H9 (cell line): ENCODE measurements around the gene ABLIM3. TPM values are rescaled to one million over a fixed set of nuclear protein-coding genes. Genes with fewer than 3 reads are reported as not detected.

Experiments
- DNase-seq: peaks from one replicate; pipeline ENCODE4 v3.0.0-alpha.2; 2017
- H2AFZ ChIP-seq: one replicate; pipeline ENCODE4 v1.6.1; 2013; ENCODE audit warnings: mild to moderate bottlenecking, low read length, control low read depth, moderate library complexity
- H2AK5ac ChIP-seq: 2 replicates; pipeline ENCODE4 v1.6.1; 2013; ENCODE audit warnings: low read length, control low read depth, mixed read lengths; ENCODE audit not compliant: insufficient read length
- H2BK120ac ChIP-seq: one replicate; pipeline ENCODE4 v1.6.1; 2013; ENCODE audit warnings: low read depth, mild to moderate bottlenecking, low read length, control low read depth, inconsistent platforms; ENCODE audit not compliant: poor library complexity, severe bottlenecking
- H2BK12ac ChIP-seq: 2 replicates; pipeline ENCODE4 v1.6.1; 2013; ENCODE audit warnings: low read length, control low read depth, mixed read lengths, low read depth; ENCODE audit not compliant: insufficient read length
- H2BK15ac ChIP-seq: 2 replicates; pipeline ENCODE4 v1.6.1; 2013; ENCODE audit warnings: low read depth, low read length, control low read depth
- H2BK20ac ChIP-seq: one replicate; pipeline ENCODE4 v1.6.1; 2013; ENCODE audit warnings: low read depth, mild to moderate bottlenecking, low read length, control low read depth, inconsistent platforms; ENCODE audit not compliant: poor library complexity, severe bottlenecking
- H2BK5ac ChIP-seq: 2 replicates; pipeline ENCODE4 v1.6.1; 2013; ENCODE audit warnings: low read length, control low read depth, mixed read lengths; ENCODE audit not compliant: insufficient read length
- H3K14ac ChIP-seq: 2 replicates; pipeline ENCODE4 v1.6.1; 2013; ENCODE audit warnings: low read length, control low read depth; ENCODE audit not compliant: insufficient read depth
- H3K18ac ChIP-seq: 2 replicates; pipeline ENCODE4 v1.6.1; 2013; ENCODE audit warnings: low read depth, mild to moderate bottlenecking, mixed read lengths, low read length, control low read depth; ENCODE audit not compliant: insufficient read length
- H3K23ac ChIP-seq: 2 replicates; pipeline ENCODE4 v1.6.1; 2013; ENCODE audit warnings: low read length, control low read depth, mixed read lengths, low read depth; ENCODE audit not compliant: insufficient read length
- H3K23me2 ChIP-seq: 2 replicates; pipeline ENCODE4 v1.6.1; 2013; ENCODE audit warnings: low read depth, mild to moderate bottlenecking, mixed read lengths, low read length, control low read depth; ENCODE audit not compliant: insufficient read length, poor library complexity, severe bottlenecking
- H3K27ac ChIP-seq: 2 replicates; pipeline ENCODE4 v1.5.1; 2013; ENCODE audit warnings: low read length, control low read depth, mixed read lengths, low read depth; ENCODE audit not compliant: insufficient read length
- H3K27me3 ChIP-seq: 2 replicates; pipeline ENCODE4 v1.6.1; 2013; ENCODE audit warnings: low read length, control low read depth, inconsistent platforms; ENCODE audit not compliant: insufficient read depth
- H3K4ac ChIP-seq: 2 replicates; pipeline ENCODE4 v1.6.1; 2013; ENCODE audit warnings: low read depth, mild to moderate bottlenecking, control low read depth, inconsistent platforms, low read length, moderate library complexity
- H3K4me1 ChIP-seq: 2 replicates; pipeline ENCODE4 v1.6.1; 2013; ENCODE audit warnings: low read length, control low read depth, inconsistent platforms; ENCODE audit not compliant: insufficient read depth
- H3K4me2 ChIP-seq: 2 replicates; pipeline ENCODE4 v1.6.1; 2013; ENCODE audit warnings: low read length, control low read depth, mixed read lengths; ENCODE audit not compliant: insufficient read length, insufficient read depth
- H3K56ac ChIP-seq: 2 replicates; pipeline ENCODE4 v1.6.1; 2013; ENCODE audit warnings: low read depth, mild to moderate bottlenecking, mixed read lengths, low read length, control low read depth; ENCODE audit not compliant: insufficient read length
- H3K79me1 ChIP-seq: 2 replicates; pipeline ENCODE4 v1.6.1; 2013; ENCODE audit warnings: low read depth, mild to moderate bottlenecking, moderate library complexity, low read length, control low read depth, inconsistent platforms; ENCODE audit not compliant: insufficient read depth, poor library complexity, severe bottlenecking
- H3K79me2 ChIP-seq: 2 replicates; pipeline ENCODE4 v1.6.1; 2013; ENCODE audit warnings: low read length, control low read depth, inconsistent platforms; ENCODE audit not compliant: insufficient read depth
- H3K9ac ChIP-seq: 2 replicates; pipeline ENCODE4 v1.6.1; 2013; ENCODE audit warnings: low read length, control low read depth, mixed read lengths; ENCODE audit not compliant: insufficient read length; ENCODE audit errors: extremely low read depth
- H3K9me3 ChIP-seq: one replicate; pipeline ENCODE4 v1.6.1; 2013; ENCODE audit warnings: low read depth, low read length, inconsistent platforms; ENCODE audit not compliant: control insufficient read depth
- H3T11ph ChIP-seq: one replicate; pipeline ENCODE4 v1.6.1; 2013; ENCODE audit warnings: mild to moderate bottlenecking, low read length, control low read depth, inconsistent platforms
- H4K20me1 ChIP-seq: one replicate; pipeline ENCODE4 v1.6.1; 2013; ENCODE audit not compliant: control insufficient read depth, insufficient read length, insufficient read depth
- H4K5ac ChIP-seq: 2 replicates; pipeline ENCODE4 v1.6.1; 2013; ENCODE audit warnings: low read depth, mild to moderate bottlenecking, mixed read lengths, low read length, control low read depth; ENCODE audit not compliant: insufficient read length
- H4K8ac ChIP-seq: replicated peaks from 2 replicates; pipeline ENCODE4 v1.6.1; 2013; ENCODE audit warnings: low read length, control low read depth, mixed read lengths, low read depth; ENCODE audit not compliant: insufficient read length
- H4K91ac ChIP-seq: 2 replicates; pipeline ENCODE4 v1.6.1; 2013; ENCODE audit warnings: low read depth, mild to moderate bottlenecking, moderate library complexity, mixed read lengths, low read length, control low read depth; ENCODE audit not compliant: insufficient read length
- H3K27ac Mint-ChIP-seq, 3 experiments: 2 replicates in 2 of 3; 3 replicates in 1 of 3; pipeline ENCODE4 v1.8.0; 2020 to 2021; ENCODE audit warnings: mixed read lengths in 3 of 3, mild to moderate bottlenecking in 1 of 3, moderate library complexity in 1 of 3
- H3K27me3 Mint-ChIP-seq: 2 replicates; pipeline ENCODE4 v1.8.0; 2021; ENCODE audit warnings: low read depth, mild to moderate bottlenecking, moderate library complexity, mixed read lengths
- H3K36me3 Mint-ChIP-seq, 3 experiments: 2 replicates in 2 of 3; 3 replicates in 1 of 3; pipeline ENCODE4 v1.8.0; 2020 to 2021; ENCODE audit warnings: low read depth in 3 of 3, mixed read lengths in 3 of 3; ENCODE audit not compliant: insufficient read depth in 1 of 3
- H3K4me1 Mint-ChIP-seq, 2 experiments: 2 replicates each; pipeline ENCODE4 v1.8.0; 2020; ENCODE audit warnings: mixed read lengths in 2 of 2
- H3K4me3 Mint-ChIP-seq, 2 experiments: 2 replicates in 1 of 2; 3 replicates in 1 of 2; pipeline ENCODE4 v1.8.0; 2020 to 2021; ENCODE audit warnings: mild to moderate bottlenecking in 2 of 2, mixed read lengths in 2 of 2, moderate library complexity in 1 of 2
- H3K9me3 Mint-ChIP-seq, 2 experiments: 2 replicates in 1 of 2; 3 replicates in 1 of 2; pipeline ENCODE4 v1.8.0; 2020; ENCODE audit warnings: mild to moderate bottlenecking in 2 of 2, mixed read lengths in 2 of 2, moderate library complexity in 1 of 2
- CTCF ChIP-seq: fragments of 200-600 bp; sonication (generic); conservative IDR thresholded peaks from 3 replicates; pipeline ENCODE4 v1.8.0; 2021; ENCODE audit warnings: antibody characterized with exemption, mild to moderate bottlenecking
- WGBS: extraction: QIAGEN DNeasy Blood & Tissue Kit; methylation state at CpG from one replicate; pipeline ENCODE4 v1.1.7; 2013; ENCODE audit warnings: missing lambda C conversion rate, low lambda C conversion rate, mixed read lengths; ENCODE audit not compliant: insufficient read length; ENCODE audit errors: extremely low coverage; 5-methylcytosine and 5-hydroxymethylcytosine counted together
- total RNA-seq: library from RNA; stranded (reverse); gene quantifications from 2 replicates; pipeline ENCODE4 v1.2.1, GENCODE V29; 2021

Gene ABLIM3
- total RNA-seq, 1 experiment from 2014 or later, result 0.20 TPM

- no peaks in the 10 kb centered on the region for H3K9me3 Mint-ChIP-seq
These were observed 147.1 kb downstream of the ABLIM3 start for GRCh38 chr5:149288436-149288835.

More at GRCh38 chr5:149288436-149288835, 147.1 kb downstream of the ABLIM3 start:
- no peak overlapping the region for H4K5ac ChIP-seq
- no peak overlapping the region for H4K91ac ChIP-seq
- no peaks in the 10 kb centered on the region; the same call in 1 of the 2 replicates for H3K27me3 Mint-ChIP-seq
- H3K23ac ChIP-seq, result no peak overlapping the region
- WGBS, result no CpG with 5 or more reads among the region's 8 CpGs
- no peaks in the 10 kb centered on the region for H3K36me3 Mint-ChIP-seq
- no peaks in the 10 kb centered on the region for H3K9me3 ChIP-seq
- H3K4me1 ChIP-seq, result no peaks in the 10 kb centered on the region
- no peaks in the 10 kb centered on the region for H3K23me2 ChIP-seq
- H3K4me2 ChIP-seq, result no peak overlapping the region
- no peak overlapping the region for H4K8ac ChIP-seq
- no peak overlapping the region for H2BK5ac ChIP-seq
- no peak overlapping the region for H3K18ac ChIP-seq
- no peak overlapping the region for H2BK20ac ChIP-seq
- H3T11ph ChIP-seq, result no peak overlapping the region
- no peak overlapping the region for H2AK5ac ChIP-seq
- no peak for TF ChIP-seq CTCF
- no peak overlapping the region for H3K27ac ChIP-seq
- H3K79me1 ChIP-seq, result no peaks in the 10 kb centered on the region
- H2BK15ac ChIP-seq, result no peak overlapping the region
- no peak overlapping the region for H3K56ac ChIP-seq
- H3K4ac ChIP-seq, result no peak overlapping the region
- H4K20me1 ChIP-seq, result no peaks in the 10 kb centered on the region
- no peak overlapping the region for H3K27ac Mint-ChIP-seq
- H2AFZ ChIP-seq, result no peak overlapping the region
- H3K14ac ChIP-seq, result no peak overlapping the region
- DNase-seq, result no peak
- peaks cover 12 to 14% of the 10 kb centered on the region in 2 experiments for H3K4me1 Mint-ChIP-seq
- H3K4me3 Mint-ChIP-seq, result no peak overlapping the region
- no peaks in the 10 kb centered on the region for H3K27me3 ChIP-seq
- H3K79me2 ChIP-seq, result no peaks in the 10 kb centered on the region
- no peak overlapping the region for H3K9ac ChIP-seq
- no peak overlapping the region for H2BK120ac ChIP-seq
- no peak overlapping the region for H2BK12ac ChIP-seq
